Myocyte (in vitro differentiated cells): Measurements from ENCODE around the gene NFKBIL1. TPM values are rescaled to one million over a fixed set of nuclear protein-coding genes. Genes with fewer than 3 reads are reported as not detected.

Source experiments
- DNase-seq: peaks from one replicate; pipeline ENCODE4 v3.0.0-alpha.2; 2012; ENCODE audit warnings: low read depth
- total RNA-seq: library from RNA; depleted of rRNA; stranded (reverse); fragments of >200 nt; gene quantifications from 2 replicates; pipeline ENCODE4 v1.2.3, GENCODE V29; 2014

NFKBIL1 gene
- total RNA-seq, 1 donor from 2014 or later: 28.3 TPM

GRCh38 chr6:31559958-31560696 lies 12.7 kb downstream of the NFKBIL1 start:
- DNase-seq: peak; percentile 85

- DNase-seq: no peak
These were observed 13.3 kb downstream of the NFKBIL1 start for GRCh38 chr6:31560697-31561058.

GRCh38 chr6:31567531-31568370 lies 20.3 kb downstream of the NFKBIL1 start:
- no peak for DNase-seq

- DNase-seq: no peak
These were observed 21.1 kb downstream of the NFKBIL1 start for GRCh38 chr6:31568537-31568961.

GRCh38 chr6:31569861-31570536 lies 22.6 kb downstream of the NFKBIL1 start:
- DNase-seq: no peak

- DNase-seq: no peak
These were observed 24.9 kb downstream of the NFKBIL1 start, which contains the start of gene LTA for GRCh38 chr6:31572041-31572911. Gene LTA, plus strand, starts transcription at chr6:31572289. Its CDS starts 454 bp downstream, at chr6:31572743.

- DNase-seq: no peak
These were observed 26.1 kb downstream of the NFKBIL1 start for GRCh38 chr6:31573239-31574105.

GRCh38 chr6:31574106-31575061 lies 27.0 kb downstream of the NFKBIL1 start:
- DNase-seq: no peak

- no peak for DNase-seq
These were observed 28.0 kb downstream of the NFKBIL1 start, which contains the start of gene TNF for GRCh38 chr6:31575335-31575901. Gene TNF, plus strand, starts transcription at chr6:31575565. Its CDS starts 177 bp downstream, at chr6:31575742.

GRCh38 chr6:31575952-31576685 lies 28.7 kb downstream of the NFKBIL1 start:
- DNase-seq: no peak

- DNase-seq: no peak
These were observed 29.6 kb downstream of the NFKBIL1 start for GRCh38 chr6:31576897-31577578.

- DNase-seq: no peak
These were observed 30.2 kb downstream of the NFKBIL1 start for GRCh38 chr6:31577579-31577966.

- no peak for DNase-seq
These were observed 31.0 kb downstream of the NFKBIL1 start for GRCh38 chr6:31578184-31579118.

GRCh38 chr6:31579119-31579505 lies 31.7 kb downstream of the NFKBIL1 start:
- DNase-seq: no peak

GRCh38 chr6:31579546-31580437 lies 32.4 kb downstream of the NFKBIL1 start:
- DNase-seq: no peak
